ENCODE results near the gene PRELID1.

The PRELID1 gene

GRCh38 chr5:177320879-177321278 lies 17.3 kb downstream of the PRELID1 start:
- H3K27me3 ChIP-seq (replicated peaks; ENCODE audit: insufficient read depth, low read length): no peaks in the 10 kb centered on the region
- no peak overlapping the region for H3K9ac ChIP-seq (ENCODE audit: low read length)
- TF ChIP-seq EZH2 (optimal IDR thresholded peaks at IDR 0.05; ENCODE audit: low read depth, low read length) (no peak), EZH2phosphoT487 (IDR thresholded peaks at IDR 0.05; ENCODE audit: low read length) (no peak), CTCF (IDR thresholded peaks at IDR 0.05; ENCODE audit: low read length) (no peak)
- H3K36me3 ChIP-seq (replicated peaks; ENCODE audit: insufficient read depth, low read length): no peaks in the 10 kb centered on the region
- no peaks in the 10 kb centered on the region for H3K4me1 ChIP-seq (ENCODE audit: low read length)
- H3K9me3 ChIP-seq (replicated peaks; ENCODE audit: insufficient read depth, low read length): no peaks in the 10 kb centered on the region
- no peaks in the 10 kb centered on the region for H3K9me2 ChIP-seq (replicated peaks; ENCODE audit: insufficient read depth, low read length)
- no peak overlapping the region for H3K4me2 ChIP-seq (ENCODE audit: low read depth, low read length)
- no peak overlapping the region for H3K27ac ChIP-seq (ENCODE audit: low read length)
- no peak overlapping the region for H3K4me3 ChIP-seq (ENCODE audit: low read length)
- H4K20me1 ChIP-seq (ENCODE audit: insufficient read depth, low read length): no peaks in the 10 kb centered on the region
- 0 out of 2 replicates have a peak, but pooled peaks cover 4% of the 10 kb centered on the region for H3F3A ChIP-seq (ENCODE audit: insufficient read depth, low read length)
- no peaks in the 10 kb centered on the region for H3K79me2 ChIP-seq (ENCODE audit: low read length)
- DNase-seq: no peak
- H2AFZ ChIP-seq (ENCODE audit: low read length): no peak overlapping the region

DNA sequence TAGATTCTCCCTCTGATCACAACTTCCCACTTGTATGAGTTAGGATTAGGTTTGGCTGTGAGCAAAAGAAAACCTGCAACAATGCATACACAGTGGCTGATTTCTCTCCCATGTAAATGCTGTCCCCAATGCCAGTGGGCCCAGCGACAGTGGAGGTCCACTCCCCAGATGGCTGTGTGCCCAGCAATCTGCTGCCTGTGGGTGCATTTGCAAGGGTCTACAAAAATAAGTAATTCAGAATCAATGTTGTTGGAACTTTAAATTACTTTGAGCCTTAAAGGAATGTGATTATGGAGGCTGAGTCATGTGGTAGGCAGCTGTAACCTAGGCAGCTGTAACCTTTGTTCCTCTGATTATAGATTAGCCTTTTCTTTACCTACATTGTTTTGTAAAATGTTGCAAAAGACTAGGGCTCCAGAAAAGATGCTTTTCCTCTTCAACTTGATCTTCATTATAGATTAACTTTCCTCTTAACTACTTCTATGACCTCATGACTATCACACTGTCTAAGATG lies 22.3 kb downstream of the PRELID1 start:
- Histone ChIP-seq H2AFZ (ENCODE audit: low read length) (no peak overlapping the region), H4K20me1 (ENCODE audit: insufficient read depth, low read length) (no peaks in the 10 kb centered on the region), H3K27ac (ENCODE audit: low read length) (no peak overlapping the region), H3K27me3 (replicated peaks; ENCODE audit: insufficient read depth, low read length) (no peaks in the 10 kb centered on the region), H3K9me2 (replicated peaks; ENCODE audit: insufficient read depth, low read length) (no peaks in the 10 kb centered on the region), H3K4me1 (ENCODE audit: low read length) (no peaks in the 10 kb centered on the region), H3K4me2 (ENCODE audit: low read depth, low read length) (no peak overlapping the region), H3K4me3 (ENCODE audit: low read length) (no peak overlapping the region), H3K9me3 (replicated peaks; ENCODE audit: insufficient read depth, low read length) (no peaks in the 10 kb centered on the region), H3K36me3 (replicated peaks; ENCODE audit: insufficient read depth, low read length) (no peaks in the 10 kb centered on the region), H3K9ac (ENCODE audit: low read length) (no peak overlapping the region), H3K79me2 (ENCODE audit: low read length) (no peaks in the 10 kb centered on the region), H3F3A (ENCODE audit: insufficient read depth, low read length) (no peaks in the 10 kb centered on the region)
- no peak for DNase-seq
- TF ChIP-seq CTCF (IDR thresholded peaks at IDR 0.05; ENCODE audit: low read length): no peak
- TF ChIP-seq EZH2 (optimal IDR thresholded peaks at IDR 0.05; ENCODE audit: low read depth, low read length): no peak
- no peak for TF ChIP-seq EZH2phosphoT487 (IDR thresholded peaks at IDR 0.05; ENCODE audit: low read length)

DNA sequence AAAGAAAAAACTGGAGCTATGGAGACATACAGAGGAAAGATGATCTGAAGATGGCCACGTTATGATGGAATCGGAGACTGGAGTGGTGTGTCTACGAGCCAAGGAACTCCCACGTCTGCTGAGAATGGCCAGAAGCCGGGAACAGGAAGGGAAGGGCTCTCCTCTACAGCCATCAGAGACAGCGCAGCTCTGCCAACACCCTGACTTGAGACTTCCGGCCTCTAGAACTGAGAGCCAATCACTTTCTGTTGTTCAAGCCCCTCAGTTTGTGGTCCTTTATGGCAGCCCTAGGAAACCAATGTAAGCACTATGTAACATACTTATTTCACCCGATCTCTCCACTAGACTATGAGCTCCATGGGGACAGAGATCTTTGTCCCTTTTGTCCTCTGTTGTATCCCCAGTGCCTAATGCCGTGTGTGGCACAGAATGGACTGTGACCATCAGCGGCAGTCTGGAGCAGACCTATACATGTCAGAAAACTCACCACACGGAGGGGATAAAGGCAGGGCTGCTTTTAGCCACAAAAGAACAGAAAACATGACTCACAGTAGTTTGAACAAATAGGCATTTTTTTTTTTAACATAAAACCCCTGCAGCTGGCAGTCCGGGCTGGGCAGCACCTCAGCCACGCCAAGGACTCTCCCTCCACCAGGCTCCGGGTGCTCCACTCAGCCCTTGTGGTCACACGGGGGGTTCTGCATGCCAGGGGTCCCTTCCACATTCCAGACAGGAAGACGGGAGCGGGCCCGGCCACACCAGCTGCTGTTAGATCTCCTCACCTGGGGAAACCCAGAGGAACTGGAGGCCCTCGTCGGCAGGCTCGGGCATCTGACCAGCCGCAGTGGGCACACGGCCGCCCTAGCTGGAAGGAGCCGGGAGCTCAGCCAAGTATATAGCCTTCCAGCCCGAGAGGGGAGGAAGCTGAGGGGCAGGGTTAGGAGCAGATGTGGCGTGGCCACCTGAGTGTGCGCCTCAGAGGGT lies 24.2 kb downstream of the PRELID1 start:
- Histone ChIP-seq H3K4me2 (ENCODE audit: low read depth, low read length) (no peak overlapping the region), H3K4me3 (ENCODE audit: low read length) (no peak overlapping the region), H3K9me3 (replicated peaks; ENCODE audit: insufficient read depth, low read length) (no peaks in the 10 kb centered on the region), H3K9me2 (replicated peaks; ENCODE audit: insufficient read depth, low read length) (no peaks in the 10 kb centered on the region), H2AFZ (ENCODE audit: low read length) (no peak overlapping the region), H3K4me1 (ENCODE audit: low read length) (no peaks in the 10 kb centered on the region), H3K27me3 (replicated peaks; ENCODE audit: insufficient read depth, low read length) (no peaks in the 10 kb centered on the region), H4K20me1 (ENCODE audit: insufficient read depth, low read length) (no peaks in the 10 kb centered on the region), H3K9ac (ENCODE audit: low read length) (no peak overlapping the region), H3K79me2 (ENCODE audit: low read length) (no peaks in the 10 kb centered on the region), H3K36me3 (replicated peaks; ENCODE audit: insufficient read depth, low read length) (no peaks in the 10 kb centered on the region), H3K27ac (ENCODE audit: low read length) (no peak overlapping the region), H3F3A (ENCODE audit: insufficient read depth, low read length) (no peaks in the 10 kb centered on the region)
- TF ChIP-seq CTCF (IDR thresholded peaks at IDR 0.05; ENCODE audit: low read length) (no peak), EZH2 (optimal IDR thresholded peaks at IDR 0.05; ENCODE audit: low read depth, low read length) (no peak), EZH2phosphoT487 (IDR thresholded peaks at IDR 0.05; ENCODE audit: low read length) (no peak)
- DNase-seq: no peak

Data from MM.1S (cell line).